ENCODE data around the gene SNAPC5. TPM values are rescaled to one million over a fixed set of nuclear protein-coding genes. Genes with fewer than 3 reads are reported as not detected.

Gene SNAPC5
- total and polyA plus RNA-seq, 12 donors = 28.5 to 48.8 (median 33.9) TPM

GRCh38 chr15:66483131-66483566, 14.4 kb downstream of the SNAPC5 start:
- no peak for TF ChIP-seq CTCF (IDR thresholded peaks at IDR 0.05)
- Histone ChIP-seq H3K4me3 (no peak overlapping the region), H3K9me3 (no peaks in the 10 kb centered on the region), H3K27ac (no peak overlapping the region), H3K27me3 (no peaks in the 10 kb centered on the region), H3K4me1 (peaks cover 0 to 14% (median 0%) of the 10 kb centered on the region in 9 donors), H3K36me3 (peaks cover 0 to 66% (median 7%) of the 10 kb centered on the region in 9 donors)
- intact Hi-C loops (cut with DNase I) = loop anchor here in 1 of 10 donors (10.0 kb wide), 1 partner anchor 78 kb away; no protein-coding TSS in a partner anchor
- no peak for DNase-seq
- WGBS, 2 donors = 87 to 90% methylated on average over 3 of the region's 3 CpGs
- peak in 3 of 8 donors; percentile 15 to 76 (median 54) for ATAC-seq

GRCh38 chr15:66482539-66482938, 15.0 kb downstream of the SNAPC5 start:
- intact Hi-C loops (cut with DNase I) = loop anchor here in 1 of 10 donors (10.0 kb wide), 1 partner anchor 78 kb away; no protein-coding TSS in a partner anchor
- no peak for DNase-seq
- 76 to 82% methylated on average over 9 of the region's 9 CpGs for WGBS, 2 donors
- TF ChIP-seq CTCF (IDR thresholded peaks at IDR 0.05) = no peak
- H3K4me3 ChIP-seq = no peak overlapping the region
- H3K4me1 ChIP-seq = peaks cover 0 to 14% (median 0%) of the 10 kb centered on the region in 9 donors
- no peaks in the 10 kb centered on the region for H3K27me3 ChIP-seq
- peaks cover 0 to 60% (median 6%) of the 10 kb centered on the region in 9 donors for H3K36me3 ChIP-seq
- H3K27ac ChIP-seq = no peak overlapping the region
- no peaks in the 10 kb centered on the region for H3K9me3 ChIP-seq
- peak in 3 of 8 donors; percentile 43 to 69 (median 49) for ATAC-seq

- intact Hi-C loops (cut with DNase I) = loop anchor here in 1 of 10 donors (10.0 kb wide), 1 partner anchor 76 kb away; no protein-coding TSS in a partner anchor
- H3K27me3 ChIP-seq = no peaks in the 10 kb centered on the region
- 88 to 91% methylated on average over 10 of the region's 10 CpGs for WGBS, 2 donors
These were observed 16.3 kb downstream of the SNAPC5 start for GRCh38 chr15:66481107-66481856.

More at GRCh38 chr15:66481107-66481856, 16.3 kb downstream of the SNAPC5 start:
- no peak for TF ChIP-seq CTCF (IDR thresholded peaks at IDR 0.05)
- ATAC-seq (no peak), DNase-seq (no peak)
- peaks cover 0 to 47% (median 6%) of the 10 kb centered on the region in 9 donors for H3K36me3 ChIP-seq
- H3K4me3 ChIP-seq = no peak overlapping the region
- H3K9me3 ChIP-seq = no peaks in the 10 kb centered on the region
- peaks cover 0 to 14% (median 2%) of the 10 kb centered on the region in 9 donors for H3K4me1 ChIP-seq
- H3K27ac ChIP-seq = no peak overlapping the region
